Measurements from ENCODE around the gene ELMO3. TPM values are rescaled to one million over a fixed set of nuclear protein-coding genes. Genes with fewer than 3 reads are reported as not detected.

ELMO3 gene
- total RNA-seq, 1 donor from 2014 or later, result not detected

- H3K27ac ChIP-seq, result no peak overlapping the region
- peak overlapping the region; percentile 84 for H3K4me2 ChIP-seq
- Mint-ChIP-seq H3K4me3 (peak overlapping the region; percentile 69), H3K27me3 (ENCODE audit: insufficient read depth, low read depth) (peaks cover 83% of the 10 kb centered on the region), H3K9me3 (no peaks in the 10 kb centered on the region), H3K36me3 (no peaks in the 10 kb centered on the region), H3K27ac (no peak overlapping the region), H3K4me1 (peaks cover 6% of the 10 kb centered on the region)
- H3K27me3 ChIP-seq, result peaks cover 100% of the 10 kb centered on the region
- H2AFZ ChIP-seq (replicated peaks), result peak overlapping the region; percentile 87
- H3K79me2 ChIP-seq (ENCODE audit: low read depth), result no peaks in the 10 kb centered on the region
- DNase-seq (ENCODE audit: low spot score), result no peak
- no peaks in the 10 kb centered on the region for H3K36me3 ChIP-seq
- no peaks in the 10 kb centered on the region for H3K9me3 ChIP-seq (ENCODE audit: low read depth)
- H3K4me1 ChIP-seq, result no peaks in the 10 kb centered on the region
- no peak overlapping the region for H3K9ac ChIP-seq
- H3K4me3 ChIP-seq, result peak overlapping the region; percentile 47
- no peak for TF ChIP-seq EZH2 (IDR thresholded peaks at IDR 0.05)
- TF ChIP-seq CTCF (IDR thresholded peaks at IDR 0.05), result no peak
- peak; percentile 66 for TF ChIP-seq EZH2phosphoT487 (IDR thresholded peaks at IDR 0.05)
- H3F3A ChIP-seq (ENCODE audit: low read depth), result peaks cover 20% of the 10 kb centered on the region
- peaks cover 55% of the 10 kb centered on the region for H4K20me1 ChIP-seq (ENCODE audit: low read depth)
Measured at GRCh38 chr16:67162506-67163163, 36.3 kb upstream of the ELMO3 start.

GRCh38 chr16:67163164-67163998, 35.5 kb upstream of the ELMO3 start:
- peak; percentile 99 for TF ChIP-seq EZH2 (IDR thresholded peaks at IDR 0.05)
- peak; percentile 82 for TF ChIP-seq EZH2phosphoT487 (IDR thresholded peaks at IDR 0.05)
- peak; percentile 12 for TF ChIP-seq CTCF (IDR thresholded peaks at IDR 0.05)
- H3K9me3 Mint-ChIP-seq, result no peaks in the 10 kb centered on the region
- H3K36me3 Mint-ChIP-seq, result no peaks in the 10 kb centered on the region
- peak; percentile 82 for DNase-seq (ENCODE audit: low spot score)
- no peak overlapping the region for H3K27ac Mint-ChIP-seq
- H3K27me3 Mint-ChIP-seq (ENCODE audit: insufficient read depth, low read depth), result peaks cover 83% of the 10 kb centered on the region
- Histone ChIP-seq H3K4me2 (peak overlapping the region; percentile 84), H4K20me1 (ENCODE audit: low read depth) (peaks cover 49% of the 10 kb centered on the region), H3K36me3 (no peaks in the 10 kb centered on the region), H3K4me1 (no peaks in the 10 kb centered on the region), H3K9me3 (ENCODE audit: low read depth) (no peaks in the 10 kb centered on the region), H3F3A (ENCODE audit: low read depth) (peaks cover 20% of the 10 kb centered on the region), H3K4me3 (peak overlapping the region; percentile 47), H2AFZ (replicated peaks) (peak overlapping the region; percentile 87), H3K9ac (no peak overlapping the region), H3K27me3 (peaks cover 100% of the 10 kb centered on the region), H3K27ac (no peak overlapping the region), H3K79me2 (ENCODE audit: low read depth) (no peaks in the 10 kb centered on the region)
- H3K4me3 Mint-ChIP-seq, result peak overlapping the region; percentile 69
- H3K4me1 Mint-ChIP-seq, result peaks cover 6% of the 10 kb centered on the region

GRCh38 chr16:67163999-67164558, 34.9 kb upstream of the ELMO3 start:
- peaks cover 82% of the 10 kb centered on the region for H3K27me3 Mint-ChIP-seq (ENCODE audit: insufficient read depth, low read depth)
- H3K4me1 Mint-ChIP-seq, result peaks cover 2% of the 10 kb centered on the region
- no peaks in the 10 kb centered on the region for H3K79me2 ChIP-seq (ENCODE audit: low read depth)
- H3K27ac ChIP-seq, result no peak overlapping the region
- no peaks in the 10 kb centered on the region for H3K4me1 ChIP-seq
- TF ChIP-seq EZH2 (IDR thresholded peaks at IDR 0.05) (peak; percentile 82), CTCF (IDR thresholded peaks at IDR 0.05) (no peak), EZH2phosphoT487 (IDR thresholded peaks at IDR 0.05) (peak; percentile 45)
- H3K36me3 ChIP-seq, result no peaks in the 10 kb centered on the region
- H3K9me3 ChIP-seq (ENCODE audit: low read depth), result no peaks in the 10 kb centered on the region
- H2AFZ ChIP-seq (replicated peaks), result no peak overlapping the region
- H3K9me3 Mint-ChIP-seq, result no peaks in the 10 kb centered on the region
- DNase-seq (ENCODE audit: low spot score), result peak; percentile 48
- H3K36me3 Mint-ChIP-seq, result no peaks in the 10 kb centered on the region
- H3K27ac Mint-ChIP-seq, result no peak overlapping the region
- peak overlapping the region; percentile 84 for H3K4me2 ChIP-seq
- peaks cover 49% of the 10 kb centered on the region for H4K20me1 ChIP-seq (ENCODE audit: low read depth)
- H3K9ac ChIP-seq, result no peak overlapping the region
- H3K4me3 ChIP-seq, result peak overlapping the region; percentile 47
- H3K4me3 Mint-ChIP-seq, result peak overlapping the region; percentile 69
- H3K27me3 ChIP-seq, result peaks cover 100% of the 10 kb centered on the region
- H3F3A ChIP-seq (ENCODE audit: low read depth), result peaks cover 20% of the 10 kb centered on the region

Measured in neural progenitor cell (in vitro differentiated cells).